ENCODE data around the gene PLA2G4D. TPM values are rescaled to one million over a fixed set of nuclear protein-coding genes. Genes with fewer than 3 reads are reported as not detected.

PLA2G4D gene
- total RNA-seq, 1 experiment from 2014 or later, result not detected

- H3K4me3 ChIP-seq (ENCODE audit: low read depth in 2 of 2, low read length in 2 of 2), result no peak overlapping the region
- no peaks in the 10 kb centered on the region for H3K9me3 ChIP-seq (ENCODE audit: control insufficient read depth, insufficient read depth, low read depth, low read length)
- ATAC-seq, result no peak
- no peaks in the 10 kb centered on the region; the same call in 1 of the 2 replicates for H3K4me1 ChIP-seq (ENCODE audit: control insufficient read depth, insufficient read depth, low read length)
- TF ChIP-seq TCF7L2 (IDR thresholded peaks at IDR 0.05; ENCODE audit: low read depth, low read length) (no peak), REST (IDR thresholded peaks at IDR 0.05; ENCODE audit: insufficient read depth in 1 of 2, low read depth in 2 of 2, low read length in 1 of 2) (no peak), POLR2AphosphoS5 (IDR thresholded peaks at IDR 0.05; ENCODE audit: low read depth, low read length) (no peak), CTCF (IDR thresholded peaks at IDR 0.05) (no peak), SIN3A (IDR thresholded peaks at IDR 0.05; ENCODE audit: borderline replicate concordance, insufficient read depth, low read depth, low read length) (no peak)
- 0 out of 2 replicates have a peak, but pooled peaks cover 4% of the 10 kb centered on the region for H3K27me3 ChIP-seq (ENCODE audit: control insufficient read depth, insufficient read depth, low read length)
- BruUV-seq (replicated peaks), result no TSS peak
- no peak overlapping the region for H3K27ac ChIP-seq (ENCODE audit: low read length)
- DNase-seq (ENCODE audit: low read depth, low spot score), result no peak
- no peaks in the 10 kb centered on the region for H3K36me3 ChIP-seq (ENCODE audit: control insufficient read depth, insufficient read depth, low read length)
- in situ Hi-C loops (cut with HindIII; ENCODE audit: low pct_unique_long_range_greater_than_20kb, low sequenced_read_pairs), result loop anchor here (5.0 kb wide), 1 partner anchor 57 kb away; no protein-coding TSS in a partner anchor
- intact Hi-C loops (cut with micrococcal nuclease; ENCODE audit: unreplicated experiment), result no loop called here
- POLR2A ChIA-PET, result no interaction called here
- CTCF ChIA-PET, result interaction anchor here (0.6 to 1.4 kb wide), 2 partner anchors 63 to 358 kb away, joined by 3 to 4 read pairs; no protein-coding TSS in a partner anchor
Measured at GRCh38 chr15:42053914-42054313, 40.4 kb downstream of the PLA2G4D start.

GRCh38 chr15:42053010-42053409 lies 41.4 kb downstream of the PLA2G4D start:
- no peak for ATAC-seq
- no TSS peak for BruUV-seq (replicated peaks)
- 0 out of 2 replicates have a peak, but pooled peaks cover 4% of the 10 kb centered on the region for H3K27me3 ChIP-seq (ENCODE audit: control insufficient read depth, insufficient read depth, low read length)
- CTCF ChIA-PET, result interaction anchor here (1.2 kb wide), 1 partner anchor 32 kb away, joined by 3 read pairs; no protein-coding TSS in a partner anchor
- in situ Hi-C loops (cut with HindIII; ENCODE audit: low pct_unique_long_range_greater_than_20kb, low sequenced_read_pairs) (loop anchor here (5.0 kb wide), 1 partner anchor 56 kb away; no protein-coding TSS in a partner anchor), intact Hi-C loops (cut with micrococcal nuclease; ENCODE audit: unreplicated experiment) (no loop called here)
- H3K9me3 ChIP-seq (ENCODE audit: control insufficient read depth, insufficient read depth, low read depth, low read length), result no peaks in the 10 kb centered on the region
- TF ChIP-seq POLR2AphosphoS5 (IDR thresholded peaks at IDR 0.05; ENCODE audit: low read depth, low read length) (no peak), REST (IDR thresholded peaks at IDR 0.05; ENCODE audit: insufficient read depth in 1 of 2, low read depth in 2 of 2, low read length in 1 of 2) (no peak), CTCF (IDR thresholded peaks at IDR 0.05) (no peak), TCF7L2 (IDR thresholded peaks at IDR 0.05; ENCODE audit: low read depth, low read length) (no peak), SIN3A (IDR thresholded peaks at IDR 0.05; ENCODE audit: borderline replicate concordance, insufficient read depth, low read depth, low read length) (no peak)
- H3K27ac ChIP-seq (ENCODE audit: low read length), result no peak overlapping the region
- no peaks in the 10 kb centered on the region for H3K36me3 ChIP-seq (ENCODE audit: control insufficient read depth, insufficient read depth, low read length)
- no peak for DNase-seq (ENCODE audit: low read depth, low spot score)
- no peaks in the 10 kb centered on the region; the same call in 1 of the 2 replicates for H3K4me1 ChIP-seq (ENCODE audit: control insufficient read depth, insufficient read depth, low read length)
- no peak overlapping the region for H3K4me3 ChIP-seq (ENCODE audit: low read depth in 2 of 2, low read length in 2 of 2)
- POLR2A ChIA-PET, result no interaction called here
